Embryonic facial prominence (tissue), 1 donor: ENCODE measurements around the gene C1orf210.

Source experiments
- DNase-seq: peaks from one replicate; pipeline ENCODE4 v3.0.0-alpha.2; 2016; ENCODE audit errors: extremely low spot score

Gene C1orf210

GRCh38 chr1:43294761-43295160 is 9.4 kb upstream of the C1orf210 start:
- no peak for DNase-seq

GRCh38 chr1:43293896-43294760 is 8.7 kb upstream of the C1orf210 start:
- DNase-seq = no peak

GRCh38 chr1:43293176-43293575 is 7.8 kb upstream of the C1orf210 start:
- DNase-seq = no peak

- no peak for DNase-seq
Measured at GRCh38 chr1:43292679-43293078, 7.3 kb upstream of the C1orf210 start.

GRCh38 chr1:43292216-43292615 is 6.8 kb upstream of the C1orf210 start:
- DNase-seq = no peak

GRCh38 chr1:43288785-43289706 is 3.7 kb upstream of the C1orf210 start:
- no peak for DNase-seq

GRCh38 chr1:43288058-43288784 is 2.8 kb upstream of the C1orf210 start:
- DNase-seq = no peak

GRCh38 chr1:43286533-43286932 is 1.2 kb upstream of the C1orf210 start:
- DNase-seq = no peak

GRCh38 chr1:43286115-43286514 is 734 bp upstream of the C1orf210 start:
- DNase-seq = no peak

GRCh38 chr1:43284546-43285110 is 753 bp downstream of the C1orf210 start:
- no peak for DNase-seq

- DNase-seq = no peak
Measured at GRCh38 chr1:43284065-43284464, 1.3 kb downstream of the C1orf210 start.

GRCh38 chr1:43282220-43283195 is 2.9 kb downstream of the C1orf210 start:
- no peak for DNase-seq

GRCh38 chr1:43280692-43281091 is 4.7 kb downstream of the C1orf210 start:
- no peak for DNase-seq

GRCh38 chr1:43279666-43280065 is 5.7 kb downstream of the C1orf210 start:
- DNase-seq = no peak

GRCh38 chr1:43279161-43279560 is 6.2 kb downstream of the C1orf210 start:
- DNase-seq = no peak

- DNase-seq = no peak
Measured at GRCh38 chr1:43277116-43277876, 8.1 kb downstream of the C1orf210 start.

- DNase-seq = no peak
Measured at GRCh38 chr1:43276673-43277072, 8.7 kb downstream of the C1orf210 start.

GRCh38 chr1:43275826-43276620 is 9.4 kb downstream of the C1orf210 start:
- DNase-seq = no peak

GRCh38 chr1:43274804-43275180 is 10.6 kb downstream of the C1orf210 start:
- no peak for DNase-seq
